Measurements from ENCODE around the gene VWF.
A peak's percentile ranks its signal among the peaks of the same experiment; 100 is the strongest.

Gene VWF

DNA sequence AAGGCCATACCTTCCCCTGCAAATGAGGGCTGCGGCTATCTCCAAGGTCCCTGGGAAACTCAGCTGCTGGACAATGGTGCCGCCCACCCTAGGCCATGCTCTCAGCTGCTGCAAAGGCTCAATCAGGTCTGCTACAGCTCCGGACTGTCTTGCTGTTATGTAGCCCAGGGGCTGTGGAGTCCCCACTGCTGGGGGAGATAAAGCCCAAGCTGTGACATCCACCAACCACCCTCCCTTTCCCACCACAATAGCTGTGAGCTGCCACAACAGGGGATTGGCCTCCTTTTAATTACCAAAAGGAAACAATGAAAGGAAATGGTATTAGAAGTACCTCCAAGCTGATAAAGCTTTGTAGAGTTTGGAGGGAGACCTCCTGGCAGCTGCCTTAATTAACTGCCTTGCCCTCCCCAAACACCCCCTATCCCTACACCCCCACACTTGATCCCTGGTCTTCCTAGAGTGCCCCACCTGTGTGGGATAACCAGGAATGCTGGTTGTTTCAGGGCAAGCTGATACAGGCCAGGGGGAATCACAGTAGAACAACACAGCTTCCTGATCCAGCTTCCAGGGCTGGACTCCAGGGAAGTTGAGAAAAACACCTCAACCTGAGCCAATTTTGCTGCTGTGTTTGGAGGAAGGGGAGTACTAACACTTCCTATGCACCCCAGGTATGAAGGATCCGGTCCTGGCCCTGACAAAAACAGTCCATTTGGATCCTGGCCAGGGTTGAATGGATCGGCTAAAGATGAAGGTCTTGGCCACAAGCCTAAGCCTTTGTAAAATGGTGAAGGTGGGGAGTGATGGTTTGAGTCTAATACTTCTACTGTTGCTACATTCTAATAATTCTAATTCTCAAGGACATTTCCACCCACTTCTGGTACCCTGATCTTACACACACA is at the start of gene VWF:
Gene VWF, minus strand, starts transcription at position 260 of the 899 bp plus-strand sequence. CDS start 1,474 bp downstream, outside the sequence.
- peak within 1 kb of the TSS; percentile 55 for H3K27ac ChIP-seq (ENCODE audit: low read depth, low read length)
- H3K36me3 ChIP-seq (ENCODE audit: control insufficient read depth in 5 of 5, insufficient read depth in 5 of 5, low read length in 5 of 5): peaks cover 0 to 12% (median 3%) of the 10 kb centered on the region in 5 donors
- H3K4me1 ChIP-seq (ENCODE audit: control insufficient read depth in 5 of 5, insufficient read depth in 5 of 5, low read length in 5 of 5): peaks cover 0 to 22% (median 2%) of the 10 kb centered on the region in 5 donors
- H3K9ac ChIP-seq (ENCODE audit: low read length in 5 of 5): peak within 1 kb of the TSS in 4 of 5 donors; percentile 52 to 78 (median 67)
- peak within 1 kb of the TSS; percentile 17 to 78 (median 67) for H3K4me3 ChIP-seq (ENCODE audit: low read depth in 1 of 5, low read length in 5 of 5)
- peaks cover 0 to 3% (median 0%) of the 10 kb centered on the region in 5 donors for H3K27me3 ChIP-seq (ENCODE audit: control insufficient read depth in 5 of 5, insufficient read depth in 4 of 5, low read length in 5 of 5)
- no peaks in the 10 kb centered on the region for H3K9me3 ChIP-seq (ENCODE audit: control insufficient read depth in 5 of 5, low read length in 5 of 5)

DNA sequence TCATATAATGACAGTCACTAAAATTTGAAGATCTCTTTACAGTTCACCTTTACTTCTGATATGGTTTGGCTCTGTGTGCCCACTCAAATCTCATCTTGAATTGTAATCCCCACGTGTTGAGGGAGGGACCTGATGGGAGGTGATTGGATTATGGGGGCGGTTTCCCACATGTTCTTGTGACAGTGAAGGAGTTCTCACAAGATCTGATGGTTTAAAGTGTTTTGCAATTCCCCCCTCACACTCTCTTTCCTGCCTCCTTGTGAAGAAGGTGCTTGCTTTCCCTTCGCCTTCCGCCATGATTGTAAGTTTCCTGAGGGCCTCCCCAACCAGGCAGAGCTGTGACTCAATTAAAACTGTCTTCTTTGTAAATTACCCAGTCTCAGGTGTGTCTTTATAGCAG is 48.4 kb upstream of the VWF start:
- Histone ChIP-seq H3K27ac (ENCODE audit: low read depth, low read length) (peak overlapping the region; percentile 54), H3K4me1 (ENCODE audit: control insufficient read depth in 5 of 5, insufficient read depth in 5 of 5, low read length in 5 of 5) (peaks cover 4 to 30% (median 8%) of the 10 kb centered on the region in 5 donors), H3K27me3 (ENCODE audit: control insufficient read depth in 5 of 5, insufficient read depth in 4 of 5, low read length in 5 of 5) (peaks cover 0 to 2% (median 0%) of the 10 kb centered on the region in 5 donors), H3K36me3 (ENCODE audit: control insufficient read depth in 5 of 5, insufficient read depth in 5 of 5, low read length in 5 of 5) (no peaks in the 10 kb centered on the region), H3K4me3 (ENCODE audit: low read depth in 1 of 5, low read length in 5 of 5) (no peak overlapping the region), H3K9ac (ENCODE audit: low read length in 5 of 5) (peak overlapping the region in 1 of 5 donors; percentile 44), H3K9me3 (ENCODE audit: control insufficient read depth in 5 of 5, low read length in 5 of 5) (no peaks in the 10 kb centered on the region)

DNA sequence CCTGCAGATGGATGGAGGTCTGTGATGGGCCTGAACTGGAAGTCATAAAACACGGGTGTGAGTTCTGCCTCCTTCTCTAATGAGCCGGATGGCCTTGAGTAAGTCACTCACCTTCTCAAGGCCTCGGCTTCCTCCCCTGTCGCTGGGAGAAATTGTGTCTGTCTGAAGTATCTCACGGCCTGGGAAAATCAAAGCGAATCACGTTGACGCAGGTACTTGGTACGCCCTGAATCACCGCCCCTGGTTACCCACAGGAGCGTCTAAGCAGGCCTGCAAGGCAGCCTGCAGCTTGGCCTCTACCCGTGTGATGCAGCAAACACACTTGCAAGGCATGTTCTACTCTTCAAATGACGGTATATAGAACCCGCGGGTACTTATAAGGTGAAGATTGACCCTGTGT is 47.6 kb upstream of the VWF start:
- Histone ChIP-seq H3K36me3 (ENCODE audit: control insufficient read depth in 5 of 5, insufficient read depth in 5 of 5, low read length in 5 of 5) (no peaks in the 10 kb centered on the region), H3K27ac (ENCODE audit: low read depth, low read length) (peak overlapping the region; percentile 54), H3K27me3 (ENCODE audit: control insufficient read depth in 5 of 5, insufficient read depth in 4 of 5, low read length in 5 of 5) (peaks cover 0 to 2% (median 0%) of the 10 kb centered on the region in 5 donors), H3K4me3 (ENCODE audit: low read depth in 1 of 5, low read length in 5 of 5) (peak overlapping the region in 1 of 5 donors; percentile 17), H3K9me3 (ENCODE audit: control insufficient read depth in 5 of 5, low read length in 5 of 5) (no peaks in the 10 kb centered on the region), H3K9ac (ENCODE audit: low read length in 5 of 5) (peak overlapping the region in 2 of 5 donors; percentile 26 to 44), H3K4me1 (ENCODE audit: control insufficient read depth in 5 of 5, insufficient read depth in 5 of 5, low read length in 5 of 5) (peaks cover 8 to 37% (median 11%) of the 10 kb centered on the region in 5 donors)

DNA sequence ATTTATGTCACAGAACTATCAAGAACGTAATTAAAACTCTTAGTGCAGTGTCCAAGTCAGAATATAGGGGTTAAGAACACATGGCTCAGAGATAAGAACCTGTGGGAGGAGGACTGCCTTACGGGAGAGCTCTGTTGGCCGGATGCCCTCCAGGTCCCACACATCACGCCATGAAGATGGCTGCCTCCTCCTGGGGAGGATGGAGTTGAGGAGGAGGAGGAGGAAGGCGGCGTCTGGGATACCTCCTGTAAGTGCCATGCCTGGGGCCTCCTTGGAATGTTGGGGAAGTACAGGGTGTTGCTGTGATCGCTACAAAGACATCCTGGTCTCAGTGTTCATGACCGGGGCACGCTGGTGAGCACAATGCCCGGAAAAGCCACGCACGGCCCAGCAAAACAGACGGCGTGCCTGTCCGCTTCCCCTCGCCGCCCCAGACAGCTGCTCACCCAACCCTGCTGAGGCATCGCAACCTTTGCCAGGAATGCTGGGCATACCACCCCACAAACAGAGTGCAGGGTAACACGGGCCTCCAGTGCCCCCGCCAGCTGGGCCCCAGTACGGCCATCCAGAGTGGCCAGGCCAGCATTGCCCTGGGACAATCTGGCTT is 47.0 kb upstream of the VWF start:
- Histone ChIP-seq H3K36me3 (ENCODE audit: control insufficient read depth in 5 of 5, insufficient read depth in 5 of 5, low read length in 5 of 5) (no peaks in the 10 kb centered on the region), H3K27me3 (ENCODE audit: control insufficient read depth in 5 of 5, insufficient read depth in 4 of 5, low read length in 5 of 5) (peaks cover 0 to 2% (median 0%) of the 10 kb centered on the region in 5 donors), H3K27ac (ENCODE audit: low read depth, low read length) (peak overlapping the region; percentile 54), H3K9me3 (ENCODE audit: control insufficient read depth in 5 of 5, low read length in 5 of 5) (no peaks in the 10 kb centered on the region), H3K4me3 (ENCODE audit: low read depth in 1 of 5, low read length in 5 of 5) (no peak overlapping the region), H3K4me1 (ENCODE audit: control insufficient read depth in 5 of 5, insufficient read depth in 5 of 5, low read length in 5 of 5) (peaks cover 8 to 41% (median 15%) of the 10 kb centered on the region in 5 donors), H3K9ac (ENCODE audit: low read length in 5 of 5) (no peak overlapping the region)

DNA sequence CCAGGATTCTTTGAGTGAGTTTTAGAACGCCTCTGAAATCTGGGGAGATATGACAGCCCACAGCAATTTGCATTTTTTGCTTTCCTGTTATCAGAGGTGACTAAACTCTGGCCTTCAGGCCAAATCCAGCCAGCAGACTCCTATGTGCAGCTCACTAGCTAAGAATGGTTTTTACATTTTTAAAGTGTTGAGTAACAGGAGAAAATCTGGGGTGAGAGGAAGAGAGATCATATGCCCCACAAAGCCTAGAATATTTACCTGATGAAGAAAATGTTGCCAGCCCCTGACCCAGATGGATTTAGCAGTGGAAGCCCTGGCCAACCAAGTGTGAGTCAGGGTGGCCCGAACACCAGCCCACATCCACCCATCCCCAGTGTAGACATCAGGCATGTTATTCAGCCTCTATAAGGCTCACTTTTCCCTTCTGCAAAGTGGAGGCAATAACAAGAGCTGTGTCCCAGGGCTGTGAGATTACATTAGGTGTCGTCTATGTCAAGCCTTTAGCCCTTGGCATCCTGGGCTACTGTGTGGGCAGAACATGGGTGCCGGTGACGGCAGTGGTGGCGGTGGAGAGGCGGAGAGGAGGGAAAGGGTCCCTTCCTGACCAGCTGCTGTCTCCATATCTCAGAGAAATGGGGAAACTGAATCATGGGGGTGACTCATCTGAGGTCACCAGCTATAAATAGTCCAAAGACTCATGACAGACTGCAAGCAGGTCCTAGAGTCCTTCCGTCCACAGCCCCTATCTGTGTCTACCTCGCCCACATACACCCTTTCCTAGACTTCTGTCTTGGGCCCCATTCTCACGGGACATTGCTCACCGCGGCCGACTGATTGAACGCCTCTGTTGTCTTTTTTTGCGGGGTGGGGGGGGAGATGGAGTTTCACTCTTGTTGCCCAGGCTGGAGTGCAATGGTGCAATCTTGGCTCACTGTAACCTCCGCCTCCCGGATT is 43.1 kb upstream of the VWF start:
- peaks cover 0 to 2% (median 0%) of the 10 kb centered on the region in 5 donors for H3K27me3 ChIP-seq (ENCODE audit: control insufficient read depth in 5 of 5, insufficient read depth in 4 of 5, low read length in 5 of 5)
- no peaks in the 10 kb centered on the region for H3K9me3 ChIP-seq (ENCODE audit: control insufficient read depth in 5 of 5, low read length in 5 of 5)
- no peak overlapping the region for H3K4me3 ChIP-seq (ENCODE audit: low read depth in 1 of 5, low read length in 5 of 5)
- peak overlapping the region in 3 of 5 donors; percentile 1 to 42 (median 25) for H3K9ac ChIP-seq (ENCODE audit: low read length in 5 of 5)
- H3K36me3 ChIP-seq (ENCODE audit: control insufficient read depth in 5 of 5, insufficient read depth in 5 of 5, low read length in 5 of 5): no peaks in the 10 kb centered on the region
- peak overlapping the region; percentile 65 for H3K27ac ChIP-seq (ENCODE audit: low read depth, low read length)
- H3K4me1 ChIP-seq (ENCODE audit: control insufficient read depth in 5 of 5, insufficient read depth in 5 of 5, low read length in 5 of 5): peaks cover 7 to 40% (median 15%) of the 10 kb centered on the region in 5 donors

DNA sequence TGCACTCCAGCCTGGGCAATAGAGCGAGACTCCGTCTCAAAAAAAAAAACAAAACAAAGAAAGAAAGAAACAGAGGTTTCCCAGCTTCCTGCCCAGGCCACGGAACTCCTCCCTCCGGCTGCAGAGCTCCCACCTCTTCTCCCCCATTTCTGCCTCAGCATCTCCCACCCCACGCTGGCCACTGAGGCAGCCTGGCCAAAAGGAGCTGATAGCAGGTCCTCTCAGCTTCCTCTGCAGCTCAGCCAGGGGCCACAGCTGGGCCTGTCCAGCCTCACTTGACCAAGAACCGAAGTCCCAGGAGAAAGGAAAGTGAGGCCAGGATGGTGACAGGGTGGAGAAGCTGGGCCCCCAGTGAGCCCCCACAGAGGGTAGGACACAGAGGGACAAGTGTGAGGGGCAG is 42.3 kb upstream of the VWF start:
- H3K27me3 ChIP-seq (ENCODE audit: control insufficient read depth in 5 of 5, insufficient read depth in 4 of 5, low read length in 5 of 5): peaks cover 0 to 2% (median 0%) of the 10 kb centered on the region in 5 donors
- peak overlapping the region; percentile 65 for H3K27ac ChIP-seq (ENCODE audit: low read depth, low read length)
- H3K4me1 ChIP-seq (ENCODE audit: control insufficient read depth in 5 of 5, insufficient read depth in 5 of 5, low read length in 5 of 5): peaks cover 0 to 33% (median 15%) of the 10 kb centered on the region in 5 donors
- peak overlapping the region in 1 of 5 donors; percentile 1 for H3K9ac ChIP-seq (ENCODE audit: low read length in 5 of 5)
- no peaks in the 10 kb centered on the region for H3K9me3 ChIP-seq (ENCODE audit: control insufficient read depth in 5 of 5, low read length in 5 of 5)
- H3K4me3 ChIP-seq (ENCODE audit: low read depth in 1 of 5, low read length in 5 of 5): no peak overlapping the region
- no peaks in the 10 kb centered on the region for H3K36me3 ChIP-seq (ENCODE audit: control insufficient read depth in 5 of 5, insufficient read depth in 5 of 5, low read length in 5 of 5)

DNA sequence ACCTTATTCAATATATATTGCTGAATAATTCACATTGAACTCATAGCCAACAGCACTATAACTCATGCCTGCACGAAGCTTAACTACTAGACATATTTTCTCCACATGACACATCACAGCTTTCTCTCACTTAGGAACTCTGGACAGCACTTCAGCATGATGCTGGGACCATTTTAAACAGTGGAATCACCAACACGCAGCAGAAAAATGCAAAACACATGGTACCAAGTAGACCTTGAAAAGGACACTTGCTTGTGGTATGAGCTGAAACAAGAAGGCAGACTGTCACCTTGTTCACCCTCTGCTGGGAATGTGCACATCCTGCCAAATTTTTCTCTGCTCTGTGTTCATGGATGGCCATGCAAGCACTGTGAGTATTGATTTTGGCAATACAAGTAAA is 40.9 kb upstream of the VWF start:
- Histone ChIP-seq H3K27ac (ENCODE audit: low read depth, low read length) (no peak overlapping the region), H3K4me3 (ENCODE audit: low read depth in 1 of 5, low read length in 5 of 5) (no peak overlapping the region), H3K27me3 (ENCODE audit: control insufficient read depth in 5 of 5, insufficient read depth in 4 of 5, low read length in 5 of 5) (peaks cover 0 to 3% (median 0%) of the 10 kb centered on the region in 5 donors), H3K9me3 (ENCODE audit: control insufficient read depth in 5 of 5, low read length in 5 of 5) (no peaks in the 10 kb centered on the region), H3K9ac (ENCODE audit: low read length in 5 of 5) (no peak overlapping the region), H3K36me3 (ENCODE audit: control insufficient read depth in 5 of 5, insufficient read depth in 5 of 5, low read length in 5 of 5) (no peaks in the 10 kb centered on the region), H3K4me1 (ENCODE audit: control insufficient read depth in 5 of 5, insufficient read depth in 5 of 5, low read length in 5 of 5) (peaks cover 4 to 39% (median 24%) of the 10 kb centered on the region in 5 donors)

DNA sequence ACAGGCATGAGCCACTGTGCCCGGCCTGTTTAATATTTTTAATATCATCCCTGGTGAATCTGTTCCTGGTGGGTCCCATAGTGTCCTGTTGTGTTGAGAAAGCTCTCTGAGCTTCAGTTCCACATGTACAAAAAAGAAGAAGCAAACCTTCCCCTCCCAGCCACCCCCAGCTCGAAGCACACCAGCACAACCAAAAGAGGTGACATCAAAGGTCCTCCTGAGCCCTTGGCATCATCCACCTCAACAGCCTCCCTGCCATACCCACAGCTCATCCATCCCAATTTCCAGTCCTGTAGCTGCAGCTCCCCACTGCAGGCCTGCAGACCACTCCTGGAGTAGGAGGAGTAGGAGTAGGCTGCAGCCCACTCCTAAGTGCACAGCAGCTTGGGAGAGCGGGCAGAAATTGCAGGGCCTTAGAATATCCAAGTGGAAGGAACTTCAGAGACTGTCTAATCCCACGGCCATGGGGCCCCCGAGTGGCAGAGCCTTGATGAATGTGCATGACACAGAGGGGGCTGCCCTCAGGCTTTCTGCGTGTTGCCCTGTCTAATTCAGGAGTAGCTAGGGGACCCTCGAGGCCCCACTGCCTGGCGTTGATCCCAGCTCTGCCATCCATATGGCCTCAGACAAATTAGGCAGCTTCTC is 39.1 kb upstream of the VWF start:
- H3K9ac ChIP-seq (ENCODE audit: low read length in 5 of 5): no peak overlapping the region

More for the DNA sequence above, 39.1 kb upstream of the VWF start:
- Histone ChIP-seq H3K9me3 (ENCODE audit: control insufficient read depth in 5 of 5, low read length in 5 of 5) (no peaks in the 10 kb centered on the region), H3K36me3 (ENCODE audit: control insufficient read depth in 5 of 5, insufficient read depth in 5 of 5, low read length in 5 of 5) (no peaks in the 10 kb centered on the region), H3K27ac (ENCODE audit: low read depth, low read length) (no peak overlapping the region), H3K4me1 (ENCODE audit: control insufficient read depth in 5 of 5, insufficient read depth in 5 of 5, low read length in 5 of 5) (peaks cover 4 to 32% (median 22%) of the 10 kb centered on the region in 5 donors), H3K4me3 (ENCODE audit: low read depth in 1 of 5, low read length in 5 of 5) (no peak overlapping the region), H3K27me3 (ENCODE audit: control insufficient read depth in 5 of 5, insufficient read depth in 4 of 5, low read length in 5 of 5) (peaks cover 0 to 8% (median under 1%) of the 10 kb centered on the region in 5 donors)
